ENCODE results near the gene SH3GLB1. TPM values are rescaled to one million over a fixed set of nuclear protein-coding genes. Genes with fewer than 3 reads are reported as not detected.
A peak's percentile ranks its signal among the peaks of the same experiment; 100 is the strongest.

Gene SH3GLB1
- total and polyA plus RNA-seq, 2 experiments from 2014 or later = 41.5 to 57.4 TPM

DNA sequence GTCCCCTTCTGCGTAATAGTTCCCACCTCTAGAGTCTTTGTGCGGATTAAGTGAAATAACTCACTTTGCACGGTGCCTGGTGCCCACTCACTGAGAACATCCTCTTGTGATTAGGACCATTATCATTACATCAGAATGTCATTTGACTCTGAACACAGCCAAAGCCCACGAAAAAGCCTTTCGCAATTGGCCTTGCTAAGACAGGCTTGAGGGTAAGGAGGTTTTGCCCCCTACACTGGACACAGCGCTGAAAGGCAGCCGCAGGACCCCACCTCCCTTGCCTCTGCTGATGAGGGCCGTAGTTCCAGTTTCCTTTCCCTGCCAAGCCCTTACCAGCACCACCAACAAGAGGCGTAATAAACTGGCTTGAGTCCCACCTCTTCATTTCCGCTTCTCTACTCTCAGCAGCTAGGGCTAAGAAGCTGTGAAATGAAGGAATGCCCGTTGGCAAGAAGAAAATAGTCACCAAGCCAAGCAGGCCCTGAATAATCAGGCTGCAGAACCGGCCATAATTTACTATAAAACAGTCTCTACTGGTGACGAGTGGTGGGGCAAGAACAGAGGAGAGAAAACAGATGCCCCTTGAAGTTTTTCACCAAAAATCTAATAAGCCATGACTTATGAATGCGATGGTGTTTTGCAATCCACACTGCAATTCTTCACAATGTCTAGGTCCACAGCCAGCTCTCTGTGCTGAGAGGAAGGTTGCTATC lies 53.1 kb downstream of the SH3GLB1 start:
- Histone ChIP-seq H3K27ac (no peak overlapping the region), H3K36me3 (no peaks in the 10 kb centered on the region), H3K4me1 (ENCODE audit: low read depth) (peaks cover 18% of the 10 kb centered on the region), H3K27me3 (no peaks in the 10 kb centered on the region), H3K4me3 (no peak overlapping the region), H3K9me3 (ENCODE audit: low read depth) (no peaks in the 10 kb centered on the region)
- peak in 1 of 2 donors; percentile 94 for DNase-seq (ENCODE audit: low read depth in 1 of 2, low spot score in 1 of 2)
- TF ChIP-seq, protein P1, sequence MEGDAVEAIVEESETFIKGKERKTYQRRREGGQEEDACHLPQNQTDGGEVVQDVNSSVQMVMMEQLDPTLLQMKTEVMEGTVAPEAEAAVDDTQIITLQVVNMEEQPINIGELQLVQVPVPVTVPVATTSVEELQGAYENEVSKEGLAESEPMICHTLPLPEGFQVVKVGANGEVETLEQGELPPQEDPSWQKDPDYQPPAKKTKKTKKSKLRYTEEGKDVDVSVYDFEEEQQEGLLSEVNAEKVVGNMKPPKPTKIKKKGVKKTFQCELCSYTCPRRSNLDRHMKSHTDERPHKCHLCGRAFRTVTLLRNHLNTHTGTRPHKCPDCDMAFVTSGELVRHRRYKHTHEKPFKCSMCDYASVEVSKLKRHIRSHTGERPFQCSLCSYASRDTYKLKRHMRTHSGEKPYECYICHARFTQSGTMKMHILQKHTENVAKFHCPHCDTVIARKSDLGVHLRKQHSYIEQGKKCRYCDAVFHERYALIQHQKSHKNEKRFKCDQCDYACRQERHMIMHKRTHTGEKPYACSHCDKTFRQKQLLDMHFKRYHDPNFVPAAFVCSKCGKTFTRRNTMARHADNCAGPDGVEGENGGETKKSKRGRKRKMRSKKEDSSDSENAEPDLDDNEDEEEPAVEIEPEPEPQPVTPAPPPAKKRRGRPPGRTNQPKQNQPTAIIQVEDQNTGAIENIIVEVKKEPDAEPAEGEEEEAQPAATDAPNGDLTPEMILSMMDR (IDR thresholded peaks at IDR 0.05; ENCODE audit: low read depth, low read length) = no peak

GRCh38 chr1:86758570-86758969 lies 54.2 kb downstream of the SH3GLB1 start:
- Histone ChIP-seq H3K27me3 (no peaks in the 10 kb centered on the region), H3K36me3 (no peaks in the 10 kb centered on the region), H3K9me3 (ENCODE audit: low read depth) (no peaks in the 10 kb centered on the region), H3K4me3 (no peak overlapping the region), H3K4me1 (ENCODE audit: low read depth) (peaks cover 12% of the 10 kb centered on the region), H3K27ac (no peak overlapping the region)
- TF ChIP-seq, protein P1 (IDR thresholded peaks at IDR 0.05; ENCODE audit: low read depth, low read length) = no peak
- no peak for DNase-seq (ENCODE audit: low read depth in 1 of 2, low spot score in 1 of 2)

- no peaks in the 10 kb centered on the region for H3K27me3 ChIP-seq
- TF ChIP-seq, protein P1 (IDR thresholded peaks at IDR 0.05; ENCODE audit: low read depth, low read length) = no peak
- no peak for DNase-seq (ENCODE audit: low read depth in 1 of 2, low spot score in 1 of 2)
- H3K4me3 ChIP-seq = no peak overlapping the region
- H3K27ac ChIP-seq = no peak overlapping the region
- no peaks in the 10 kb centered on the region for H3K9me3 ChIP-seq (ENCODE audit: low read depth)
- no peaks in the 10 kb centered on the region for H3K36me3 ChIP-seq
- peaks cover 3% of the 10 kb centered on the region for H3K4me1 ChIP-seq (ENCODE audit: low read depth)
Measured at GRCh38 chr1:86760199-86760598, 55.8 kb downstream of the SH3GLB1 start.

GRCh38 chr1:86762336-86762735 lies 58.0 kb downstream of the SH3GLB1 start:
- no peaks in the 10 kb centered on the region for H3K27me3 ChIP-seq
- no peaks in the 10 kb centered on the region for H3K4me1 ChIP-seq (ENCODE audit: low read depth)
- DNase-seq (ENCODE audit: low read depth in 1 of 2, low spot score in 1 of 2) = no peak
- no peak overlapping the region for H3K4me3 ChIP-seq
- H3K9me3 ChIP-seq (ENCODE audit: low read depth) = no peaks in the 10 kb centered on the region
- H3K27ac ChIP-seq = no peak overlapping the region
- TF ChIP-seq, protein P1 (IDR thresholded peaks at IDR 0.05; ENCODE audit: low read depth, low read length) = no peak
- H3K36me3 ChIP-seq = no peaks in the 10 kb centered on the region

- no peak overlapping the region for H3K27ac ChIP-seq
- no peak overlapping the region for H3K4me3 ChIP-seq
- H3K36me3 ChIP-seq = no peaks in the 10 kb centered on the region
- TF ChIP-seq, protein P1 (IDR thresholded peaks at IDR 0.05; ENCODE audit: low read depth, low read length) = no peak
- H3K27me3 ChIP-seq = no peaks in the 10 kb centered on the region
- no peaks in the 10 kb centered on the region for H3K4me1 ChIP-seq (ENCODE audit: low read depth)
- DNase-seq (ENCODE audit: low read depth in 1 of 2, low spot score in 1 of 2) = no peak
- H3K9me3 ChIP-seq (ENCODE audit: low read depth) = no peaks in the 10 kb centered on the region
Measured at GRCh38 chr1:86764523-86764922, 60.1 kb downstream of the SH3GLB1 start.
